Activated T-cell treated with anti-CD3 and anti-CD28 coated beads for 24 hours (primary cell): ENCODE data around the gene OBSCN.
A peak's percentile ranks its signal among the peaks of the same experiment; 100 is the strongest.

ENCODE experiments used
- DNase-seq: peaks from one replicate; pipeline ENCODE4 v3.0.0-alpha.2; 2020; ENCODE audit warnings: low read depth

Gene OBSCN, protein sequence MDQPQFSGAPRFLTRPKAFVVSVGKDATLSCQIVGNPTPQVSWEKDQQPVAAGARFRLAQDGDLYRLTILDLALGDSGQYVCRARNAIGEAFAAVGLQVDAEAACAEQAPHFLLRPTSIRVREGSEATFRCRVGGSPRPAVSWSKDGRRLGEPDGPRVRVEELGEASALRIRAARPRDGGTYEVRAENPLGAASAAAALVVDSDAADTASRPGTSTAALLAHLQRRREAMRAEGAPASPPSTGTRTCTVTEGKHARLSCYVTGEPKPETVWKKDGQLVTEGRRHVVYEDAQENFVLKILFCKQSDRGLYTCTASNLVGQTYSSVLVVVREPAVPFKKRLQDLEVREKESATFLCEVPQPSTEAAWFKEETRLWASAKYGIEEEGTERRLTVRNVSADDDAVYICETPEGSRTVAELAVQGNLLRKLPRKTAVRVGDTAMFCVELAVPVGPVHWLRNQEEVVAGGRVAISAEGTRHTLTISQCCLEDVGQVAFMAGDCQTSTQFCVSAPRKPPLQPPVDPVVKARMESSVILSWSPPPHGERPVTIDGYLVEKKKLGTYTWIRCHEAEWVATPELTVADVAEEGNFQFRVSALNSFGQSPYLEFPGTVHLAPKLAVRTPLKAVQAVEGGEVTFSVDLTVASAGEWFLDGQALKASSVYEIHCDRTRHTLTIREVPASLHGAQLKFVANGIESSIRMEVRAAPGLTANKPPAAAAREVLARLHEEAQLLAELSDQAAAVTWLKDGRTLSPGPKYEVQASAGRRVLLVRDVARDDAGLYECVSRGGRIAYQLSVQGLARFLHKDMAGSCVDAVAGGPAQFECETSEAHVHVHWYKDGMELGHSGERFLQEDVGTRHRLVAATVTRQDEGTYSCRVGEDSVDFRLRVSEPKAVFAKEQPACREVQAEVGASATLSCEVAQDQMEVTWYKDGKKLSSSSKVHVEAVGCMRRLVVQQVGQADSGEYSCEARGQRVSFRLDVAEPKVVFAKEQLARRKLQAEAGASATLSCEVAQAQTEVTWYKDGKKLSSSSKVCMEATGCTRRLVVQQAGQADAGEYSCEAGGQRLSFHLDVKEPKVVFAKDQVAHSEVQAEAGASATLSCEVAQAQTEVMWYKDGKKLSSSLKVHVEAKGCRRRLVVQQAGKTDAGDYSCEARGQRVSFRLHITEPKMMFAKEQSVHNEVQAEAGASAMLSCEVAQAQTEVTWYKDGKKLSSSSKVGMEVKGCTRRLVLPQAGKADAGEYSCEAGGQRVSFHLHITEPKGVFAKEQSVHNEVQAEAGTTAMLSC (N-terminal part only)

DNA sequence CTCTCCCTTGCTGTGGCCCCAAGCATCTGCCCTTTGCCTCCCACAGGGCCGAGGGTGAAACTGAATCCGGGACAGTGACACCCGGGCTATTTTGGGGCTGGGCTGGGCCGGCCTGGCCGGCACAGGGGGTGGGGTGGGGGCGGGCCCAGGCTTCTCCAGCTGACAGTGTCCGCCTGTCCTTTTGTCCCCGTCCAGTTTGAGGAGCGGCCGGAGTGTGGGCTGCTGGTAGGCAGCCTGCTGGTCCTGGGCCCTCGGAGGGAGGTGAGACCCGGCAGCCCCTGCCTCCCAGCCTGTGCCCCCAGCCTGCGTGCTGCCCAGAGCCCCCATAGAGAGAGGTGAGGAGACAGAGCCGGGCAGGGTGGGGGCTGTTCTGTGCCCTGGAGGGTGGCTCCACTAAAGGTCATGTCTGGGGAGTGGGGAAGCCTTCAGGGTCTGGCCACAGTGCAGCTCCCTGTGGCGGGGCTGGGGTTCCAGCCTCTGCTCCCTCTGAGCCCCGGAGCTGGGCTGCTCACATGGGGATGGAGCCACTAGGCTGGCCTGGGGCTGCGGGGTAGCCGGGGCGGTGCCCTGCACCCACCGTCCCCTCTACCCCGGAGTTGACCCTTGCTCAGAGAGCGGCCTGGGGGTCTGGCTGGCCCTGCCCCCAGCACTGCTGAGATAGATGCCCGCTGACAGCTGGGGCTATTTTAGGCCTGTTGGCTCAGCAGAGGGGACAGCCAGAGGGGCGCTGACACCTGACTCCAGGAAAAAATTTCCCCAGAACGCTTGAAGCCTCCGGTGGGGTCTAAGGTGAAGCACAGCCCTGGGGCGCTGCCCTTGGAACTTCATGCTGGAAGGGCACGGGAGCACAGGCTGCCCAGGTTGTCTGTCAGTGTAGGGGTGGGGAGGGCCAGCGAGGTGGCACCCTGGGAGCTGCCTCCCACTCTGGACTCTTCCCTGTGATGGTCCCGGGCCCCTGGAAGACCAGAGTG is at the start of gene OBSCN:
Gene OBSCN (plus strand): TSS at position 194 of the 971 bp plus-strand sequence. CDS start 3,740 bp downstream, outside the sequence.
- no peak for DNase-seq

DNA sequence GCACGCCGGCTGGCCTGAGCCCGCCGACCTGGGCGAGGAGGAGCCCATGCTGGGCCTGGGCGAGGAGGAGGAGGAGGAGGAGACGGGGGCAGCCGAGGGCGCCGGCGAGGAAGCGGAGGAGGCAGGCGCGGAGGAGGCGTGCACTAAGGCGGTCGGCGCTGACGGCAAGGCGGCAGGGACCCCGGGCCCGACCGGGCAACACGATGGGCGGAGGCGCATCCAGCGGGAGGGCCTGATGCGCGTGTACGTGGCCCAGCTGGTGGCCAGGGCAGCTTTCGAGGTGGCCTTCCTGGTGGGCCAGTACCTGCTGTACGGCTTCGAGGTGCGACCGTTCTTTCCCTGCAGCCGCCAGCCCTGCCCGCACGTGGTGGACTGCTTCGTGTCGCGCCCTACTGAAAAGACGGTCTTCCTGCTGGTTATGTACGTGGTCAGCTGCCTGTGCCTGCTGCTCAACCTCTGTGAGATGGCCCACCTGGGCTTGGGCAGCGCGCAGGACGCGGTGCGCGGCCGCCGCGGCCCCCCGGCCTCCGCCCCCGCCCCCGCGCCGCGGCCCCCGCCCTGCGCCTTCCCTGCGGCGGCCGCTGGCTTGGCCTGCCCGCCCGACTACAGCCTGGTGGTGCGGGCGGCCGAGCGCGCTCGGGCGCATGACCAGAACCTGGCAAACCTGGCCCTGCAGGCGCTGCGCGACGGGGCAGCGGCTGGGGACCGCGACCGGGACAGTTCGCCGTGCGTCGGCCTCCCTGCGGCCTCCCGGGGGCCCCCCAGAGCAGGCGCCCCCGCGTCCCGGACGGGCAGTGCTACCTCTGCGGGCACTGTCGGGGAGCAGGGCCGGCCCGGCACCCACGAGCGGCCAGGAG is 49.5 kb upstream of the OBSCN start:
- DNase-seq: no peak

DNA sequence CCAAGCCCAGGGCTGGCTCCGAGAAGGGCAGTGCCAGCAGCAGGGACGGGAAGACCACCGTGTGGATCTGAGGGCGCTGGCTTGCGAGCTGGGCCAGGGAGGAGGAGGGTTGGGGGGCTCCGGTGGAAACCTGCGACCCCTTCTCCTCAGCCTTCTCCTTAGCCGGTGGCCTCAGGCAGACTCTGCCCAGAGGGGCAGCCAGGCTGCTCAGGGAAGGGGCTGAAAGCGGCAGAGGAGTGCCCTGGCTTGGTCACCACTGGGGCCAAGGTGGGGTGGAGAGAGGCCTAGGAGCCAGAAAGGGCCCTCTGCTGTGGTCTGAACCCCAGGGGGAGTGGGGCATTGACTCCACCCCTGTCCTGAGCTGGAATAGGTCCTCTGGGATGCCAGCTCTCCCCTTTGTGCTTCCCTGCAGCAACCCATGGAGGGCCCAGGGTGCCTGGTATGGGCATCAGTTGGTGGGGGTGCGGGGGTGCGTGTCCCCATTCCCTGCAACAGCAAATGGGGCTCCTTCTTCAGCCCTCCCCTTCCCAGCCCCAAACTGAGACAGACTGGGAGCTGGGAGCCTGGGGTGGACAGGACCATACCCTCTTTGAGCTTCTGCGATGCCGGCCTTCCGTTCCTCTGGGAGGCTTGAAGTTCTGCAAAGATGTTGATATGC is 48.7 kb upstream of the OBSCN start:
- DNase-seq: no peak

DNA sequence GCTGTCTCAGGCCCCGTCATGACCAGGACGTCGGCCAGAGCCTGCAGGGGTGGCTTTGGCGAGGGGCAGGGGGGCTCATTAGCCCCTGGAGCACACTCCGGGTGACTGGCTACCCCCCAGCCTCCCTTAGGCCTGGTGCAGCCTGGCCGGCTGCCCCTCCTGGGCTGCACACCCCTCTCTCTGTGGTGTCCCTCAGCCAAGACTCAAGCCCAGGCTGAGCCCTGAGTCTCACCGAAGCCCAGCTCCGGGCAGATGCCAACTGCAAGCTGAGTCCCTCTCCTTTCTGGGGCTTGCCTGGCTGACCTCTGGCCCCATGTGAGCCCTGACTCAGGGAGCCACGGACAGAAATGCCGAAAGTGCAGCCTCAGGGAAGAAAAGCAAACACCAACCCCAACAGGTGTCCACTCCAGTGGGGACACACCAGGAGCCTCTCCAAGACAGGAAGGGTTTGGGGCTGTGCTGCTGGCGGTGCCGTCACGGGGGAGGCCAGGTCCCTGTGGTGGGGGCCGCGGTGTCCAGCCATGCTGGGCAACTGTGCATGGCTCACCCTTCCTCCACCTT is 47.6 kb upstream of the OBSCN start:
- DNase-seq: no peak

DNA sequence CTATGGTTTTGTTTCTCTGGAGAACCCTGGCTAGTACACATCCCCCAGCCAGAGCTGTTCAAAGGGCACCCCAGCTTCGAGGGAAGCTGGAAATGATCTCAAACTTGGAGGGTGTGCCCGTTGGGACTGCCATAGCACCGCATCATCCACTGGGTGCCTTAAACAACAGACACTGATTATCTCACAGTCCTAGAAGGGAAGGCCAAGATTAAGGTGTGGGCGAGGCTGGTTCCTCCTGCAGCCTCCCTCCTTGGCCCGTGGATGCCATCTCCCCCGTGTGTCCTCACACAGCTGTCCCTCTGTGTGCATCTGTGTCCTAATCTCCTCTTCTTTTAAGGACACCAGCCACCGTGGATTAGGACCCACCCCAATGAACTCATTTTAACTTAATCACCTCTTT is 46.5 kb upstream of the OBSCN start:
- no peak for DNase-seq

DNA sequence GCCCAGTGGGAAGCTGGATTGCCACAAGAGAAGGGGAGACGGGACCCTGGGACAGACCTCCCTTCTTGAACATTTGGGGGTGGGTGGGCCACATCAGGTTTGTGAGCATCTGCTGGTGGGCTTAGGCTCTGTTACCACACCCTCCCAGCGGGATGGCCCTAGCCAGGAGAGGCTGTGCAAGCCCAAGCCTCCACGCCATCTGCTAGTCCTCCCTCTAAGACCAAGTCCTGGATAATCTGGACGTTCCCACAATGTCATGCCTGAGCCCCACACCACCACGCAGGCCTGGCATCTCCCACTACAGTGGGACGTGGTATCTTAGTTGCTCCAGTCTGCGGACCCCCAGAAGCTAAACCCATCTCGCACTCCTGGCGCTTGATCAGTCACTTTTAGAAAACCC is 46.0 kb upstream of the OBSCN start:
- DNase-seq: no peak

DNA sequence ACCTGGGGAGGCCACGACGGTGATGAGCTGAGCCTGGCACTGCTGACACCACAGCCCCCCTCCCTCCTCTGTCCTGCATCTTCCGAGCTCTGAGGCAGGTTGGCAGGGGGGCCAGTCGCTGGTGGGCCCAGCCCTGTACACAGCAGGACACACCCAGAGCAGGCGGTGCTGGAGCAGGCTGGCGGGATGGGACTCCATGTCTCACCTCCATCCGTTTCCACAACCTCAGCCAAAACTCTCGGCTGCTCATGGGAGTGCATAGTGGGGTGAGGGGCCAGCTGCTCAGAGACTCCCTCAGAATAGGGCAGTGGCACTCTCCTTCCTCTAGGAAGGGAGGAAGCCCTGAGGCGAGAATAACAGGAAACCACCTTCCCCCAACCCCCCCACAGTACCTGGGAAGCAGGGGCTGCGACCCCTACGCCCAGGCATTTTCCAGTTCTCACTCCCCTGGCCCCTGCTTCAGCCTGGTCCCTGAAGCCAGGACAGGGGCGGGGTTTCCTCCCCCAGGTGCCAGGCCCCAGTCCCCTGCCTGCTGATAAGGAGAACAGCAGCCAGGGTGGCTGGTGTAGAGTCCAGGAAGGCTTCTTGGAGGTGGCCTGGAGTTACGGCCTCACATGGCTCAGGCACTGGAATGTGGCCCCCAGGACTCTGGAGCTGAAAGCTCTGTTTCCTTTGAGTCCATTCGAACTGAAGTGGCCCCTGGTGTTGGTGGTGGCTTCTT is 45.4 kb upstream of the OBSCN start:
- DNase-seq: no peak

DNA sequence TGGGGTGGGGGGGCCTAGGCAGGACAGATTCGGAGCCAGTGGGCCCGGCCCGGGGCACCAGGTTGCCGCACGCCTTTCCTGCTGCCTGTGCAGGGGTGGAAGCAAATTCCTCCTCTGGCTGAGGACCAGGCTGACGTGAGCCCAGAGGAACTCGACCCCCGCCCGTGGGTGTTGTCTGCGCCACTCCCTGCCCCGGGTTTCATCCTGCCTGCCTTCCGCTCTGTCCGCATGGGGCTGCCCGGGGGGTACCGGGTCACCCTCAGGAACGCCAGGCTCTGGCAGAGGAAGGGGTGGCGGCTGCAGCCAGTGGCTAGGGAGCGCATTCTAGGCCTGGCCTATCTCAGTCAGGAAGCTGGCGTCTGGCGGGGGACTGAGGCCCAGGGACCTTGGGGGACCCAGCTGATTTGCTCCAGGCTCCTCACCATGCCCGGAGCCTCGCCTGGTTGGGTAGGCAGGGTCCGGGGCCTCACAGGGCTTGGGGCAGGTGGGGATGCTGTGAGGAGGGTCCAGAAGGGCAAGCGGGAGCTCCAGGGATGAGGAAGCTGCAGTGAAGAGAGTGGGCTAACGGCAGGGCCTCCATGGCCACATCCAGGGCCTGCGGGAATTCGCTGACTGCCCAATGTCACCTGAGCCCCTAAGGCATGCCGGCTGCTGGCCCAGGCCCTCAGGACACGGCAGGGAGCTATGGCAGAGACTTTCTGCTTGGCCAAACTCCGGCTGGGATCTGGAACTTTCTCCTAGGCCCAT is 44.7 kb upstream of the OBSCN start:
- DNase-seq: no peak

DNA sequence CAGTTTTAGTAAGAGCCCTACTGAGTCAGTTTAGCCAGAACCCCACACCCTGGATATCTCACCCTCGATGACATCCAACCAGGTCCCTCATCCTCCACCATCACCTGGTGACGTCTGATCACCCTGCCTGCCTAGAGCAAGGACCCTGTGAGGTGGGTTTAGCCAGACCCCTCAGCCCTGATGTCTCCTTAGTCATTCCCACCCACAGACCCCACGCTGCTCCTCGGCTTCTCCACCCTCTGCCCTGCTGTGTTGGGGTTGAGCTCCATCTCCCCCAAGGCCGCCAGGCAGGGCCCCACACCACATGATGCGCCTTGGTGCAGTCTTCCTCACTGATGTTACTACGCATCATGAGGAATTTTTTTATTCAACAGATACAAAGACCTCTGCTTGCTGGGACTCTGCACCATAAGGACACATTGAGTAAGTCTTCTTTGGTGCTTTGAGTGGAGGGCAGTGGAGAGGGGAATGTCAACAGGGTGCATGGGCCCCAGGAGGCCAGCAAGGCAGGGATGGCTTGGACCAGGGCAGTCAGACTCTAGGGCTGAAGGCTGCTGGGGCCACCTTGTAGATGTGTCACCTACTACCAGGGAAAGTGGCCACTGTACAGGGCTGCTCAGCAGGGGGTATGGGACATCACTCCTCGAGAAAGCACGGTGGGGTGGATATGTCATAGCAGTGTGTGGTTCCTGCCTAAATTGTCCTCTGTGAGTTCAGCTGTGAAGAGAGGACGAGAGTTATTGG is 43.9 kb upstream of the OBSCN start:
- no peak for DNase-seq

DNA sequence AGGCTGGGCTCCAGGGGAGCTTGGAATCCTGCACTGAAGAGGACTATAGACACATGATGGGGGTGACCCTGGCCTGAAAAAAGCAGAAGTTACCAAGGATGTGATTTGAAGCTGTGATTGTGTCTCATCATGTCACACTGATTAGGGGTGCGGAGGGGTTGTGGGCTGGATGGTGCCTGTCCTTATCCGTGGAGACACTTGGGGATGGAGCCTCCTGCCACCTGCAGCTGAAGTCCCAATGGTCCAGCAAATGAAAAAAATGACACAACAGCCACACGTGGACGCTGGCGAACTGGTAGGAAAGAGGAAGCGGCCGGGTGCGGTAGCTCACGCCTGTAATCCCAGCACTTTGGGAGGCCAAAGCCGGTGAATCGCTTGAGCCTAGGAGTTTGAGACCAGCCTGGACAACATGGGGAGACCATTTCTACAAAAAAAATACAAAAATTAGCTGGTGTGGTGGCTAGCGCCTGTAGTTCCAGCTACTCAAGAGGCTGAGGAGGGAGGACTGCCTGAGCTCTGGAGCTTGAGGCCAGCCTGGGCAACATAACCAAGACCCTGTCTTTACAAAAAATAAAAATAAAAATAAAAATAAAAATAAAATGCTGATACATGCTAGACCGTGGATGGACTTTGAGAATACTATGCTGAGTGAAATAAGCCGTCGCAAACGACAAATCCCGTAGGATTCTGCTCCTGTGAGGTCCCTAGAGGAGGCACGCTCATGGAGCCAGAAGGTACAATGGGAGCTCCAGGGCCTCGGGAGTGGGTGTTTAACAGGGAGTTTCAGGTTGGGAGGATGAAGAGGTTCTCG is 43.1 kb upstream of the OBSCN start:
- DNase-seq: no peak

DNA sequence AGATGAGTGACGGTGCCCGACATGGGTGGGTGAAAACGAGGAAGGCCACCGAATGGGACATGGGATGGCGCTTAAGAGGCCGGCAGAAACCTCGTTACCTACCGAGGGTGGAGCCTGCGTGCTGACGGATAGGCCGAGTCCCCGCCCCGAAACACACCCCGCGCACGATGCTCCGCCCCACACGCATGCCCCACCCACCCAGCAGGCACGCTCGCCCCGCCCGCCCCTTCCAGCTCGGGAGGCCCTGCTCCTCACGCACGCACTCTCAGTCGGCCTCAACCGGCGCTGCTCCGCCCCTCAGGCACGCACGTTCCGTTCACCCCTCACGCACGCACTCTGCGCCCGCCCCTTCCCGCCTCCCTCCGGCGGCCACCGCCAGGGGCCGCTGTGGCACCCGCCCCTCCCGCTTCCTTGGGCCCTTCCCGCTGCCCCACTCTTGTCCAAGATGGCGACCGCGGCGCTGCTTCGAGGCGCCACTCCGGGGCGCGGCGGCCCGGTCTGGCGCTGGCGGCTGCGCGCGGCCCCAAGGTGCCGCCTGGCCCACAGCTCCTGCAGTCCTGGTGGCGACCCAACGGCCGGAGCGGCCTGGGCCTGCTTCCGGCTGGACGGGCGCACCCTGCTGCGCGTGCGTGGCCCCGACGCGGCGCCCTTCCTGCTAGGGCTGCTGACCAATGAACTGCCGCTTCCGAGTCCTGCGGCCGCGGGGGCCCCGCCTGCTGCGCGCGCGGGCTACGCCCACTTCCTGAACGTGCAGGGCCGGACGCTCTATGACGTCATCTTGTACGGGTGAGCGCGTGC is 42.3 kb upstream of the OBSCN start, which contains the start of gene IBA57:
Gene IBA57 (plus strand): TSS at position 433 of the 798 bp plus-strand sequence. CDS start 13 bp downstream, at position 446.
- DNase-seq: peak; percentile 100

DNA sequence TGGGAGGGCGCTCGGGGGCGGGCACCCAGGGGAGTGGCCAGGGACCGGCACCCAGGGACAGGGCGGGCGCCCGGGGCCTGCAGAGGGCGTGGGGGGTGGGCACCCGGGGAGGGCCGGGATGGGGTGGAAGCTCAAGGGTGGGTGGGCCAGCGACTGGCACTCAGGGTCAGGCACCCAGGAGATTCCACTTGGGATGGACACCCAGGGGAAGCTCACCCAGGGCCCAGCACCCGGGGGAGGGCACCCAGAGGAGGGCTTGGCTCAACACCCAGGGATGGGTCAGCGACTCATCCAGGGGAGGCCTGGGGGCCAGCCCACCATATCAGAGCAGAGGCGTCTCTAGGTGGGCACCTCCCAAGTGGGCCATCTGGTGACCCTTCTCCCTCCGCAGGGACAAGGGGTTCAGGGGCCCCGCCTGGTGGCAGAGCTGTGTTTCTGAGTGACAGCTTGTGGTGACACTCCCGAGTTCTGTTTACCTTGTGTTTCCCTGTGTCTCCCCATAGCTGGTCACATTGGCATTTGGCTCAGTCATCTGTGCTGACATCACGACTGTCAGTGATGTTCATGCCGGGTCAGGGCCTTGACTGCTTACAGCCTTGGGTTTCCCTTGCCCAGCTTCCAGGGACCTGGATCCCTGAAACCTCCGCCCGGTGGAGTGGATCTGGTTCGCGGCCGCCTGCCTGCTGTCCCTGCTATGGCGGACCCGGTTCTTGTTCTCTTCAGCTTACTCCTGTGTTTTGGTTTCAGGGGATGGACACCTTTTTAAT is 41.5 kb upstream of the OBSCN start:
- peak; percentile 37 for DNase-seq

DNA sequence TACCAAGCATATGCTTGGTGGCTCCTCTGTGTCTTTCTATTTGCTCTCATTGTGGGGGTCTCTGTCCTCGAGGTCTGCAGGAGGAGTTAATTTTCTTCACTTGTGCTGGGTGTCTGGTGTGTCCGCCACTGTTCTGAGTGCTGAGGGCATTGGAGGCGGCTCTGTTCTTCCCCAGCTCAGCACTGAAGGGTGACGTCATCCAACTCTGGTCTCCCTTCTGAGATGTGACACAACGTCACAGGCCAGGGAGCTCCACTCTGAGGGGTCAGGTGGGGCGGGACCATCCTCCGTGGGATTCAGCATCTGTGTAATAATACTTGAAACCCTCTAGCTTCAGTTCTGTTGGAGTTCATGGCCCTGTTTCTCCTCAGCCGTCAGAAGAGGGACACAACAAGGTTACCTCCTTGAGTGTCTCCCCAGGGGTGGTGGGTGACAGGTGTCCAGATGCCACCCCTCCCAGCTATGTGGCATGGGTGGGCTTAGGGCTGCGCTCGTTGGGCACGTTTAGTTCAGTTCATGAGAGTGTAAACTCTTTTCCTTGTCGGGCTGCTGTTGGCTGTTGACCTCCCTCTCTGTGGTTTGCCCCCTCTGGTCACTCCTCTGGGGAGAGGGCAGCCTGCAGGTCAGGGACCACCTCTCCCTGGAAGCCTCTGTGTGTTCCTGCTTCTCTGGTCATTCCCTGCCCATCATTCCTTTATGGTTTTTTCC is 39.1 kb upstream of the OBSCN start:
- no peak for DNase-seq

DNA sequence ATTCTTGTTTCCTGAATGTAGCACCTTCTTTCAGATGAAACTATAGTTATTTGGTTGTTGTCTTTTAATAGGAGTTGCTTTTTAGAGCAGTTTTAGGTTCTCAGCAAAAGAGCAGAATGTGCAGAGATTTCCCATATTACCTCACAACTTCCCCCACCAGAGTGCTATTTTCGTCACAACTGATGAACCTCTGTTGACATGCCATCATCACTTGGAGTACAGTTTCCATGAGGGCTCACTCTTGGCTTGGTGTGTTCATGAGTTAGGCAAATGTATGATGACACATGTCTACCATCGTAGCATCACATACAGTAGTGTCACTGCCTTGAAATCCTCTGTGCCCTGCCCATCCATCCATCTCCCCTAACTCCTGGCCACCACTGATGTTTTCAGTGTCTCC is 38.5 kb upstream of the OBSCN start:
- DNase-seq: no peak
